HG02981 (cell line): ENCODE data around the gene VGLL1.
A peak's percentile ranks its signal among the peaks of the same experiment; 100 is the strongest.

ENCODE experiments used
- ATAC-seq: cut with Tn5 transposase; IDR thresholded peaks from one replicate; pipeline ENCODE4 v1.9.1; 2021; ENCODE audit warnings: mild to moderate bottlenecking, moderate library complexity; ENCODE audit not compliant: unreplicated experiment

Gene VGLL1, protein sequence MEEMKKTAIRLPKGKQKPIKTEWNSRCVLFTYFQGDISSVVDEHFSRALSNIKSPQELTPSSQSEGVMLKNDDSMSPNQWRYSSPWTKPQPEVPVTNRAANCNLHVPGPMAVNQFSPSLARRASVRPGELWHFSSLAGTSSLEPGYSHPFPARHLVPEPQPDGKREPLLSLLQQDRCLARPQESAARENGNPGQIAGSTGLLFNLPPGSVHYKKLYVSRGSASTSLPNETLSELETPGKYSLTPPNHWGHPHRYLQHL

DNA sequence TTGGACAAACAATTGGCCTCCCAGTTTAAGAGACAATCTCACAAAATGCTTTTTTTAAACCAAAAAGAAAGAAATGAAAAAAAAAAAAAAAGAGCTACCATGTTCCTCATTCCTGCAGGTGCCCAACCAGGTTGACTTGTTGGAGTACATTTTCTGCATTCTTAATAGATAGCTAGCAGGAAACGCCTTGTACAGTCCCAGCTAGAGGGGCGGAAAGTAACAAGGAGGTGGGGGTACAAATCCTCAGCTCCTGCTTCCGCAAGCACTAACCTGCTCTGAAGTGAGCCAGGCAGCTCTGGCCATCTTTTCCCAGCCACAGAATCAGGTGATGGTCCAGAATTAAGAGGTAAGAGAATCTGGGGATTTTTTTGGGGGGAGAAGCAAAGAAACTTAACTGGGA lies at the start of gene VGLL1:
VGLL1 (plus strand) TSS at position 265 of the 400 bp plus-strand sequence. CDS start 3,806 bp downstream, outside the sequence.
- no peak for ATAC-seq

DNA sequence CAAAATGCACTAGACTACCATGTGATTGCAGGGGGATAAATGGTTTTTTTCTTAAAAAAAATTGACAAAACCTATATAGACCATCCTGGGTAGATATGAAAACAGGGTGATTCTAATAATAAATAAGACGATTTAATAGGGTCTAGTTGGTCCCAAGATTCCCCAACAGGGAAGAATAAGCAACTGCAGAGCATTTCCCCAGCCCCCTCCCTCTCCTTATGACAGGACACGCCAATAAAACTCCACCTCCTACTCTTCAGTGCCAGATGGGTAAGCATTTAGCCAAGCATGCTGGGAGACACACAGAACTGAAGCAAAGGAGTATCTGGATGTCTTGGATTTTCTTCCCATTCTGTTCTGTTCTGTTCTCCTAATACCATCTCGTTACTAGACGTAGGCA lies 44.4 kb upstream of the VGLL1 start, which contains the start of gene BRS3:
BRS3 (plus strand) TSS at position 301 of the 400 bp plus-strand sequence. CDS start 168 bp downstream, outside the sequence.
- no peak for ATAC-seq

DNA sequence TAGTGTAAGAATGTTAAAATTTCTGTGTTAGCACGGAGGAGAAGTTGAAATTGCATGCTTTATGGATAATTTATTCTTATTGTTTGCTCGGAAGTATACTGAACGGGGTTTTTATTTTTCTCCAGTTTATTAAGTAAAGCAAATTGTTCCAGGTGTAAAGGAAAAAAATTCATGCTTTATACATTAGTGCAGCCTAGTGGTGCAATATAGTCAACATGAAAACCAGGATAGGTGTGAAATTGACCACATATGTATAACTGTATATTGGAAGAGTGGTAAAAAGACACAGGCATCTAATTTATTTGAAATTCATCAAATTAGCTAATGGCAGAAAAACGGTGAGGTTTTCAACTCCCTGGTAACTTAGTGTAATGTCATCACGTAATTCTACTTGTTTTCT lies 43.3 kb upstream of the VGLL1 start:
- ATAC-seq: no peak

DNA sequence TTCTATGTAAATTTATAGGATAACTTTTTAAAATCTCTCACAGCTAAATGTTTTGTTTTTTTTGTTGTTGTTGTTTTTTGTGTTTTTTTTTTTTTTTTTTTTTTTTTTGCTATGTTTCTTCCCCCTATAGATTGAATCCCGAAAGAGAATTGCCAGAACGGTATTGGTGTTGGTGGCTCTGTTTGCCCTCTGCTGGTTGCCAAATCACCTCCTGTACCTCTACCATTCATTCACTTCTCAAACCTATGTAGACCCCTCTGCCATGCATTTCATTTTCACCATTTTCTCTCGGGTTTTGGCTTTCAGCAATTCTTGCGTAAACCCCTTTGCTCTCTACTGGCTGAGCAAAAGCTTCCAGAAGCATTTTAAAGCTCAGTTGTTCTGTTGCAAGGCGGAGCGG lies 40.2 kb upstream of the VGLL1 start:
- no peak for ATAC-seq

DNA sequence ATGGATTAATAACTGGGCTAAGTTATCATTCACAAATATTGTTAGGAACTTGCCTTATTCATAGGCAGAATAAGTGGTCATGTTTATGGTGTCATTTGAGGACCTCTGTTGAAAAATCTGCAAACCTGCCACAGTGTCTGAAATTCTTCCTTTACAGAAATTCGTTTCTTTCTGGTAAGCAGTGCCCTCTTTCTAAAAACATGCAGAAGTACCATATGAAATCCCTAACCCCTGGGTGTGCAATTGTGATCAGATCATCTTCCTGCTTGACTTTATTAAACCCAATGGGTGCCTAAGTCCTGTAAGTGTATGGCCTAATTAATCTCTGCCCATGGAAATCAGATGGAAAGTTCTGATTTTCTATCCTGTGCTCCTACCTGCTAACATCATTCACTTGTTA lies 39.0 kb upstream of the VGLL1 start:
- ATAC-seq: no peak

DNA sequence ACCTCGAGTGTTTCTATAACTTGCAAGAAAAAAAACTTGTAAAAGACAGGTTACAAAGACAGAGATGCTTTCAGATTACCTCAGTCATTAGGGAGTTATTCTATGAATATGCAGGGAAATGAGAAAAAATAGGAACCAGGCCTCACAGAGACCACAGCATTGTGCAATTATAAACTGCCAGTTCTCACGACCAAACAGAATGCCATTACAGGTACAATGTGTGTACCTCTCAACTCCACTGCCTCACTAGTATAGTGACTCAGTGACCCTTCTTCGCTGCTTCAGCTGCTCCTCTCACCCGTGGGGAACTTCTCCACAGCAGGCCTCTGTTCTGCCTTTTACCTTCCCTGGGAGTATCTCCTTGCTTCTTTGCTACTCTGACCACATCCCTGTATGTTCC lies 37.0 kb upstream of the VGLL1 start:
- ATAC-seq: no peak

DNA sequence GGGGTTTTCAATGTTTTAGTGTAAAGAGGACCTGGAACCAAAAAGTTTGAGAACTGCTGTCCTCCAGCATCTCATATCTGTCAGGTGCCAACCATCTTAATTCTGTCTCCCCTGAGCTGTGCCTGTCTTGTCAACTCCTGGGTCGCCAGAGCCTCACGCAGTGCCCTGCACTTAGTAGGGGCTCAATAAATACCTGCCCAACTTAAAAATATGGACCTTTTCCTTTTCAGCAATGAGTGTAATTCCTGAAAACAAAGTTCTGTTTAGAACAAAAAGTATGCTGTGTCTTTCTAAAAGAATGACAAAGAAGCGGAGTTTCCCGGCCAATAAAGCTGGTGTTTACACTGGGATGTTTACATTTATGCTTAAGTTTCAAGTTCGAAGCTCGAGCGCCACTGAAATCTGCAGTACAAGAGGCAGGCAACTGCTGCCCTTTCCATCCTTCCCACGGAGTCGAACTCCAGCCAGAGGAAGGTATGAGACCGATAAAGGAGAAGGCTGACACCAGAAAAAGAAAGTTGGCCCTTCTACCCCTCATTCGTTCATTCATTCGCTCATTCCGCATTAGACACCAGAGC lies 35.7 kb upstream of the VGLL1 start:
- no peak for ATAC-seq

DNA sequence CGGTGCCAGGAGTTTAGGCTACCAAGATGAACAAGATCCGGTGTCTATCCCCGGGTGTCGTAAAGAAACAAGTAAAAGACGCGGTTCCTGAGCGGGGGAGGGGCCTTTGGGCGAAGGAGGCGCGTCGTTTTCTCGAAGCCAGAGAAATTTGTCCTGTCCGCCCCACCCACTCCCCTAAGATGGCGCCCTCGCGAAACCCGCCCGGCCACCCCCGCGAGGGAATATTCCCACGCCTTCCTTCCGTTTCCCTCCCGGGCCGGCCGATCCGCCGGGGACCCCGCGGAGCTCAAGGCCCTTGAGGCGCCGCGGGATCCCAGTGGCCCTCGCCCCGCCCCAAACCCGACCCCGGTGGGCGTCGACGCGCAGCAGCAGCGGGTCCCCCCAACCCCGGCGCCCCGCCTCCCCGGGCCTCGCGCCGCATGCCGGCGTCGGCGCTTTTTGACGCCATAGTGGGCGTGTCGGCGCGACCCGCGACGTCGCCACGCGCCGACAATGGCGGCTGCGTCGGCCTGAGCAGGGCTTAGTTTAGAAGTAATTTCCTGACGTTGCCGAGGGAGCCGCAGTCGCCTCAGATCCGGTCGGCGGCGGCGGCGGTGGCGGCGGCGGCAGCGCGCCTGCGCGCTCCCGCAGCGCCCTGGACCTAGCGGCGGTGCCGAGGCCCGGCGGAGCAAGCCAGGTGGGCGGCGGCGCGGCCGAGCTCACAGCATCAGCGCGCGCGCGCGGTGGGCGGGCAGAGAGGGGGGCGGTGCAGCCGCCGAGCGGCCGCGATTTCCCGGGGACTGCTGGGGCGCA lies 35.1 kb upstream of the VGLL1 start:
- peak; percentile 79 for ATAC-seq

DNA sequence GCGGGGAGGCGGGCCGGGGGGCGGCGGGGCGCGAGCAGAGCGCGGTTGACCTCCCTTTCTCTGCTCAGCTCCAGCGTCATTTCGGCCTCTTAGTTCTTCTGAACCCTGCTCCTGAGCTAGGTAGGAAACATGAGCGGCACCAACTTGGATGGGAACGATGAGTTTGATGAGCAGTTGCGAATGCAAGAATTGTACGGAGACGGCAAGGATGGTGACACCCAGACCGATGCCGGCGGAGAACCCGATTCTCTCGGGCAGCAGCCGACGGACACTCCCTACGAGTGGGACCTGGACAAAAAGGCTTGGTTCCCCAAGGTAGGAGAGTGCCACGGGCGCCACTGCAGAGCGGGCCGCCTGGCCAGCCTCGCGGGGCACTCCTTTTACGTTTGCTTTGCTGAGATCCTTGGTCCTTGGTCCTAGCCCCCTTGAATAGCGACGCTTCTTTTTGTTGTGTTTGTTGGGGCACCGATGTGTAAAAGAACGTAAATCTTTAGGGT lies 34.4 kb upstream of the VGLL1 start, which contains the start of gene HTATSF1:
HTATSF1 (plus strand) TSS at position 37 of the 497 bp plus-strand sequence; CDS start at position 130, 93 bp downstream.
- ATAC-seq: peak; percentile 16

DNA sequence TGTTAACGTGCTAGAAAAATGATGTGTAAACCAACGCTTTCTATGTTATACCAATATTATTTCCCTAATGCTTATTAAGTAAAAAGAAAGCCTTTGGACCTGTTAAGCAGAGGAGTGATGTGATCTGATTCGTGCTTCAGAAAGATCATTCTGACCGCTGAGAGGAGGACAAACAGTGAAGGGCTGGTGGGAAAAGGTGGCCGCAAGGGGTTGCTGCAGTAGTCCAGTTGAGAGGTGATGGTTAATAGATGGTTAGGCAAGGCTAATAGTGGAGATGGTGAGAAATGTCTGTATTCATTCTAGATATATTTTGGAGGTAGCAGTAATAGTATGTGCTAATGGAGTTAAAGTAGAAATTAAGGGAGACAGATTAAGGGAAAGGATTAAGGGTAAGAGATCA lies 12.9 kb upstream of the VGLL1 start:
- ATAC-seq: no peak

DNA sequence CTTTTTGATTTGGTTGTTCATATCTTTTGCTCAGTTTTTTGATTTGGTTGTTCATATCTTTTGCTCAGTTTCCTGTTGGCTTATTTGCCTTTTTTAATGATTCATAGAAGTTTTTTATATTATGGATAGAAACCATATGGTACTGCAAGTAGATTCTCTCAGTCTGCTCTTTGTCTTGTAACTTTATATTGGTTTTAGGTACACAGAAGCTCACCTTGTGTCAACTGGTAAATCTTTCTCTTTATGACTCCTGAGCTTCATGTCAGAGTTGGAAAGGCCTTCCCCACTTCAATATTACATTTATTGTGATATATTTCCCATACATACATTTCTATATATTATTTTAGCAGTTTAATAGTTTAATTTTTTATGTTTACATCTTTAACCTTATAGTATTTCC lies 8.2 kb upstream of the VGLL1 start:
- ATAC-seq: no peak

DNA sequence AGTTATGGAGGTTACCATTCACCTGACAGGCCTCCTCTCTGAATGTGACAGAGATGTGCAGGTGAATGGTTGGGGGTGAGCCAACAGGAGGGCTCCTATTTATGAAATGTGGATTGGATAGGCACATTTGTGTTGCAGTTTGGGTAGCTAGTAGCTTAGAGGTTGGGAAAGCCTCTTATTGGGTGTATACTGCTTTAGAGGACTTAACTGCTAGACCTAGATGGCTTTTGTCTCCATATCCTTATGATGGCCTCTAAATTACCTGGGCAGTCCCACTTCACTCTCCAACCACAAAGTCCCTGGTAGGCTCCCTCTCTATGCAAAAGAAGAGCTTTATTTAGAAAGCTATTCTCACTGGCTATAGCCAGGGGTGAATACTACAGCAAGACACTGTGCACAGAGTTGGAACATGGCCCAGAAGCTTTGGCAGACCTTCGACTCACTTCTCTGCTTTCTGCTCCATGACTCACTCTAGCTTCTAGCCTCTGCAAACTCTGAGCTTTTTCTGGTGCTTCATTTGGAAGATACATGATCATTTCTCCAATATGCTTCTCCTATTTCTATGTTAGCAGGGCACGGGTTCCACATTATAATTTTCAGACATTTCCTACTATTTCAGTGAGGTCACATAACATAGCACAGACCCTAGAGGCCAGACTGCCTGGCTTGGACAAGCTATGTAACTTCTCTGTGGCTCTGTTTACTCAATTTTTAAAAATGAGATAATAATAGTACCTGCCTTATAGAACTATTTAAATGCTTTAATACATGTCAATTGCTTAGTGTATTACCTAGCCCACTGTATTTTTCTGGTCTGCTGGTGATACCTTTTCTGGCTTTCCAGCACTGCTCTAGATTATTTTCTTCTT lies 6.0 kb upstream of the VGLL1 start:
- no peak for ATAC-seq

DNA sequence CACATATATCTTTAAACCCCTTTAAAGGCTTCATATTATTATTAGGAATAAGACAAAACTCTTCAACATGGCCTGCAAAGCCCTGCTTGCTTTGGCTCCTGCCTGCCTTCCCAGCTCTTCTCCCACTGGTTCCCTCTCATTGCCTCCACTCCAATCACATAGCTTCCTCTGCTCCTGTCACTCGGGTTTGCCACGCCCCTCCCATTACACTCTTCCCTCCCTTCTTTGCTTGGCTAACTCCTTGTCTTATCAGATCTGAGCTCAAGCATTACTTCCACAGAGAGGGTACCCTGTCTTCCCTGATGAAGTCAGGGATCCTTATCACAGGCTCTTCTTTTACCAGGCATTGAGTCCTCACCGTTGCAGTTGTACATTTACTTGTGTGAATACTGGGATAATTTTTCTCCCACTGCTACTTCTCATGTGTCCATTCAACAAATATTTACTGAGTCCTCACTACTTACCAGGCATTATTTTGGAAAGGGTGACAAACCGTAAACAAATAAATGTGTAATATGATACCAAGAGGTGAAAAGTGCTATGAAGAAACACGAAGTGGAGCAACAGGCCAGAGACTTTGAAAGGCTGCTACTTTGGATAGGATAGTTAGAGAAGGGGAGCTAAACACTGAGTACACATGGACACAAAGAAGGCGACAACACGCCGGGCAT lies 3.2 kb upstream of the VGLL1 start:
- ATAC-seq: no peak

DNA sequence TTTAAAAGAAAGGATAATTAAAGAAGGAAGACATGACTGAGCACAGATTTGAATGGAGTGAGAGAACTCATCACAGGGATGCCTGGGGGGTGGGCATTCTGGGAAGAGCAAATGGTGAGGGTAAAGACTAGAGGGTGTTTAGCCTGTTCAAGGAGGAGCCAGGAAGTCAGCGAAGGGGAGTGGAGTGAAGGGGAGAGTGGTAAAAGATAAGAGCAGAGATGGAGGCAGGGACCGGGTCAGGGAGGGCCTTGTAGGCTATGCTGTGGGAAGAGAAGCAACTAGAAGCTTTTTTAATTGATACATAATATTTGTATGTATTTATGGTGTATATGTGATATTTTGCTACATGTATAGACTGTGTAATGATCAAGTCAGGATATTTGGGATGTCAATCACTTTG lies 2.2 kb upstream of the VGLL1 start:
- ATAC-seq: no peak

DNA sequence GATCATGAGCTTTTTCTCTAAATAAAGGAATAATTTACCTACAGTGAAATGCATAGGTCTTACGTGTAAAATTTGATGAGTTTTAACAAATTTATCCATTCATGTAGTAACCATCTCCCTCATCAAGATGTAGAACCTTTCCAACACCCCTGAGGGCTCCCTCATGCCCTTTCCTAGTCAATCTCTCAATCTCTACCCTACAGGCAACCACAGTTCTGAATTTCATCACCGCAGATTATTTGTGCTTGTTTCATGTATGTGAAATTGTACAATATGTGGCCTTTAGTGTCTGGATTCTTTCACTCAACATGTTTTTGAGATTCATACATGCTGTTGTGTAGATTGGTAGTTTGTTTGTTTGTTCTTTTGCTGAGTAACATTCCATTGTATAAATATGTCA lies 2.1 kb downstream of the VGLL1 start:
- no peak for ATAC-seq

DNA sequence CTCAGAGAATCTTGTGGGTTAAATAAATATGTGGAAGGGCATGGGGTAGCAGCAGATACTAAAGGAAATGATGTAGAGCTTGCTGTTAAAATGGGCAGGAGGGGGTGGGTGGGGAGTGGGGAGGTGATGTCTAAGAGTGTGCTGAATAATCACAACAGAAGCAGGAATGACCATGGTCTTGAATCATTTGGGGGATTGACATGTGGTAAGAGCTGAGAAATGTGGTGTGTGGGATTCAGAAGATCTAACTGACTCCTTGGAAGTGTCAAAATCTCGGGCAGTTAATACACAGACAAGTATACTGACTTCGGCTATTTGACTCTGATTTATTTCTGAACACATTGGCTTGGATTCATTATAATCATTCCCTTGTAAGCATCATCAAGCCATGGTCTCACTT lies 6.8 kb downstream of the VGLL1 start:
- ATAC-seq: no peak

DNA sequence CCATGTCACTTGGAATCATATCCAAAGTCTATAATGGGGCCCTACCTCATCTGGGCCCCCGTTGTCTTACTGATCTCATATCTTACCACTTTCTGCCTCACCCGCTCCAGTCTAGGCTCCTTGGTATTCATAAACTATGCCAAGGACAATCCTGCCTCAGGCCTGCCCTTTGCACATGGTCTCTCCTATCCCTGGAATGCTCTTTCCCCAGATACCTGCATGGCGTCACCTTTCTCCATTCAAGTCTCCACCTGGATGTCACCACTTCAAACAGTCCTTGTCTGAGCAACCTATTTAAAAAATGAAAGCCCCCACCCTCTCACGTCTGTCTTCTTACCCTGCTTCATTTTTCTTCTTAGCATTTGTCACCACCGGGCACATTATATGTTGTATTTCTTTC lies 8.2 kb downstream of the VGLL1 start:
- no peak for ATAC-seq

DNA sequence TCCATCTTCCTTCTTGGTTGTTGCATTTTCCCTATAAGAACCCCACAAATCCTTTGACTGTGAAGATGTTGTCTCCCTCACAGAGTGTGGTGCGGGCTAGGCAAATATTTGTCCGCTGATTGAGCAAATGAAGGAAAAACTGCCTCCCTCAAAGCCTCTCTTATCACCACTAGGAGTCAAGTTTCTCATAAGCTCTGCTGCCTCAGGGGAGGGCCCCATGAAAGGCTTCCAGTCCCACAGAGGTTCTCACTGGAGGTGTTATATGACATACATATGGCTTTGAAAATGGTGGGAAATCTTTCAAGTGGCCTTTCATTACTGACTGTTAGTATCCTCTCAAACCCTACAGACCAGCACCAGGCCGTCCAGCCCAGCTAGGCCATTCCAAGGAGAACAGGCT lies 9.3 kb downstream of the VGLL1 start:
- ATAC-seq: no peak

DNA sequence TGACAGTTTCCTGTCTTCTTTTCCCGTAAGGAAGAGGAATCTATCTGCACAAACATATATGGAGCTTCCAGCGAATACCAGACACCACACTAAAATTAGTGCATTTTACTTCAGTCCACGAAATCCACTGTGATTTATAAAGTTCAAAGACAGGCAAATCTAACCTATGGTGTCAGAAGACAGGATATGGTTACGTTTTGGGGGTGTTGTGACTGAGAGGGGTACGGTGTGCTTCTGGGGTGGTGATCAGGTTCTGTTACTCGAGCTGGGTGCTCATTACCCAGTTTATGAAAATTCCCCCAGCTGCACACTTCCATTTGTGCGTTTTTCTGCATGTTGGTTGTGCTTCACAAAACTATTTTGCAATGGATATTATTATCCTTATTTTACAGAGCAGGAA lies 10.3 kb downstream of the VGLL1 start:
- ATAC-seq: no peak

DNA sequence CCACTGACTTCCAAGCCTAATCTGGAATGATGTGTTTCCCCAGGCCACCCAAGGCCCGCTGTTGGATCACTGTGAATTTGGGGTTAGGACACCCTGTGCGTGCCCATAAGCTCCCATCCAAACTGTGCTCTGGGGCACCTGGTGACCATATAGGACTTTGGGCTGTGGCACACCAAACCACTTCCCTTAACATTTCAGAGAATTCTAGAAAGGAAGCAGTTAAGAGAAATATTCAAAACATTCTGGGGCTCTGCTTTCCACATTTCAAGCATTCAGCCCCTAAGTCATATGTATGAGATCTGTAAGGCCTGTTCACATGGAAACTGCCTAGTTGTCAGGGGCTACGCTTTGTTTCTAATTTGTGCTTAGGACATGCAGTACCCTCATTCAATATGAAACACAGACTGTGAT lies 14.4 kb downstream of the VGLL1 start:
- ATAC-seq: no peak
